22Rv1 (cell line): ENCODE results near the gene SOX4.

Experiments used
- CTCF ChIP-seq: fragments of 450-650 bp; IDR thresholded peaks from 2 replicates; pipeline ENCODE4 v1.5.1; 2017; ENCODE audit warnings: mild to moderate bottlenecking
- ZFX ChIP-seq: fragments of 450-650 bp; IDR thresholded peaks from 2 replicates; pipeline ENCODE4 v1.6.1; 2017; ENCODE audit warnings: antibody characterized with exemption, borderline replicate concordance

DNA sequence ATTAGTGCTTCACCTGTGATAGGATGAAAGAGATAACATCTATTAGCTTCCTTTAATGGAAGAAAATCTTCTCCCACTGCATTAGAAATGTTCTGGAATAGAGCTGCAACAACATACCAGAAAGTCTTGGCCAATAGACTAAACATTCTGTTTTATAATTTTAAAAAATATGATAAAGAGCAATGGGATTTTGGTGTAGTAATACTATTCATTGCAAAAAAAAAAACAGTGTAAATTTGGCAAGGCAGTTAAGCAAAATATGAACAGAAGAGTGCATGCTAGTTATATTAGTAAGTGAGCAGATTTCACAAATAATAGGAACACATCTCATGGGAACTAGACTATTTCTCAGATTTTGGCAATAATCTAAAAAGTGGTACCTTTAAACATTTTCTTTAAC lies 43.3 kb downstream of the SOX4 start:
- TF ChIP-seq CTCF (no peak), ZFX (no peak)
